Measurements from ENCODE around the gene MCM10. TPM values are rescaled to one million over a fixed set of nuclear protein-coding genes. Genes with fewer than 3 reads are reported as not detected.

The MCM10 gene
- polyA plus RNA-seq, 1 donor from 2014 or later = 0.63 TPM

DNA sequence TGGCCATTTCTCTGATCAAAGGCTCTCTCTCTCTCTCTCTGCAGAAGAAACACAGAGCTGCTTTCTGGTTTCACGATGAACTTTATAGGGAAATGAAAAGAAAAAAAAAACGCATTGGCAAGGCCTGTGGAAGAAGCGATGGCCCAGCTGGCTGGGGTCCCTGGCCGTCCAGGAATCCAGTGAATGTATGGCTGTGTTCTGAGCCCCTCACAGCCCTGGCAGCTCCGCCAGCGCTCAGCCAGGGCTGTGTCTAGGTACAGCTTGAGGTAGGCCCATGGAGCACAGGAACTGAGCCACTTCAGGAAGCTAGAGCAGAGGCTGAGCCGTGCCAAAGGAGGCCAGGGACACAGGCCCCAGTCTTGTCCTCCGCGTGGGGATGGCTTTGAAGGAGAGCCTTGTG is 85.9 kb downstream of the MCM10 start:
- no peak overlapping the region for H2AFZ ChIP-seq (ENCODE audit: low read depth, low read length)

GRCh38 chr10:13247784-13248183 is 86.4 kb downstream of the MCM10 start:
- Histone ChIP-seq H3K27me3 (ENCODE audit: insufficient read depth, low read depth, low read length) (no peaks in the 10 kb centered on the region), H3K4me3 (ENCODE audit: low read length) (no peak overlapping the region), H3K9ac (ENCODE audit: low read length) (no peak overlapping the region), H4K20me1 (ENCODE audit: insufficient read depth) (no peaks in the 10 kb centered on the region), H3K79me2 (replicated peaks; ENCODE audit: insufficient read depth, low read length) (no peaks in the 10 kb centered on the region), H3F3A (ENCODE audit: insufficient read depth, low read length, poor library complexity, severe bottlenecking) (no peaks in the 10 kb centered on the region), H3K9me2 (ENCODE audit: insufficient read depth, low read length) (no peaks in the 10 kb centered on the region), H3K4me2 (ENCODE audit: low read length) (no peak overlapping the region), H3K27ac (ENCODE audit: low read length) (no peak overlapping the region), H3K36me3 (ENCODE audit: insufficient read depth, low read length) (no peaks in the 10 kb centered on the region), H2AFZ (ENCODE audit: low read depth, low read length) (no peak overlapping the region), H3K9me3 (ENCODE audit: low read length) (no peaks in the 10 kb centered on the region)
- TF ChIP-seq EP300 (conservative IDR thresholded peaks at IDR 0.05; ENCODE audit: poor library complexity, severe bottlenecking) = no peak

More for the DNA sequence above, 85.9 kb downstream of the MCM10 start:
- TF ChIP-seq, protein P1, sequence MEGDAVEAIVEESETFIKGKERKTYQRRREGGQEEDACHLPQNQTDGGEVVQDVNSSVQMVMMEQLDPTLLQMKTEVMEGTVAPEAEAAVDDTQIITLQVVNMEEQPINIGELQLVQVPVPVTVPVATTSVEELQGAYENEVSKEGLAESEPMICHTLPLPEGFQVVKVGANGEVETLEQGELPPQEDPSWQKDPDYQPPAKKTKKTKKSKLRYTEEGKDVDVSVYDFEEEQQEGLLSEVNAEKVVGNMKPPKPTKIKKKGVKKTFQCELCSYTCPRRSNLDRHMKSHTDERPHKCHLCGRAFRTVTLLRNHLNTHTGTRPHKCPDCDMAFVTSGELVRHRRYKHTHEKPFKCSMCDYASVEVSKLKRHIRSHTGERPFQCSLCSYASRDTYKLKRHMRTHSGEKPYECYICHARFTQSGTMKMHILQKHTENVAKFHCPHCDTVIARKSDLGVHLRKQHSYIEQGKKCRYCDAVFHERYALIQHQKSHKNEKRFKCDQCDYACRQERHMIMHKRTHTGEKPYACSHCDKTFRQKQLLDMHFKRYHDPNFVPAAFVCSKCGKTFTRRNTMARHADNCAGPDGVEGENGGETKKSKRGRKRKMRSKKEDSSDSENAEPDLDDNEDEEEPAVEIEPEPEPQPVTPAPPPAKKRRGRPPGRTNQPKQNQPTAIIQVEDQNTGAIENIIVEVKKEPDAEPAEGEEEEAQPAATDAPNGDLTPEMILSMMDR (IDR thresholded peaks at IDR 0.05; ENCODE audit: poor library complexity, severe bottlenecking) = no peak
- no peak for TF ChIP-seq MXI1 (conservative IDR thresholded peaks at IDR 0.05; ENCODE audit: poor library complexity, severe bottlenecking)
- TF ChIP-seq RAD21 (conservative IDR thresholded peaks at IDR 0.05) = no peak
- TF ChIP-seq TAF1 (IDR thresholded peaks at IDR 0.05; ENCODE audit: low read depth) = no peak
- no peak for TF ChIP-seq EZH2 (IDR thresholded peaks at IDR 0.05; ENCODE audit: borderline replicate concordance, insufficient read depth, low read length, poor library complexity, severe bottlenecking)
- TF ChIP-seq SMC3 (conservative IDR thresholded peaks at IDR 0.05; ENCODE audit: poor library complexity) = no peak
- no peak for TF ChIP-seq EP300 (conservative IDR thresholded peaks at IDR 0.05; ENCODE audit: poor library complexity, severe bottlenecking)
- TF ChIP-seq POLR2AphosphoS5 (IDR thresholded peaks at IDR 0.05) = no peak
- no peak for TF ChIP-seq REST (IDR thresholded peaks at IDR 0.05; ENCODE audit: borderline replicate concordance)
- H3K27ac ChIP-seq (ENCODE audit: low read length) = no peak overlapping the region
- no peaks in the 10 kb centered on the region for H3K9me2 ChIP-seq (ENCODE audit: insufficient read depth, low read length)
- no peak overlapping the region for H3K9ac ChIP-seq (ENCODE audit: low read length)
- H3K79me2 ChIP-seq (replicated peaks; ENCODE audit: insufficient read depth, low read length) = no peaks in the 10 kb centered on the region
- H4K20me1 ChIP-seq (ENCODE audit: insufficient read depth) = no peaks in the 10 kb centered on the region
- no peaks in the 10 kb centered on the region for H3K27me3 ChIP-seq (ENCODE audit: insufficient read depth, low read depth, low read length)
- no peaks in the 10 kb centered on the region for H3F3A ChIP-seq (ENCODE audit: insufficient read depth, low read length, poor library complexity, severe bottlenecking)
- no peak overlapping the region for H3K4me3 ChIP-seq (ENCODE audit: low read length)
- no peaks in the 10 kb centered on the region for H3K9me3 ChIP-seq (ENCODE audit: low read length)
- no peak overlapping the region for H3K4me2 ChIP-seq (ENCODE audit: low read length)
- no peaks in the 10 kb centered on the region for H3K36me3 ChIP-seq (ENCODE audit: insufficient read depth, low read length)

DNA sequence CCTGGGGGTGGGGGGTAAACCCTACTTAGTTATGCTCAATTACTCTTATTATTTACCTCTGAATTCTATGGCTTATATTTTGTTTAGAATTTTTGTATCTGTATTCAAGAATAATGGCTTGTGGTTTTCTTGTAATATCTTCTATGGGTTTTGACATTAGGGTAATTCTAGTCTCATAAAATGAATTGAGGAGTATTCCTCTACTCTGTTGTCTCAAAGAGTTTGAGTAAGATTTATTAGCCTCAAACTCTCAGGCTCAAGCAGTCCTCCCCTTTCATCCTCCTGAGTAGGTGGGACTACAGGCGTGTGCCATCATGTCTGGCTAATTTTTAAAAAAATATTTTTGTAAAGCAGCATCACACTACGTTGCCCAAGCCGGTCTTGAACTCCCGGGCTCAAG is 92.4 kb downstream of the MCM10 start:
- H3K4me3 ChIP-seq (ENCODE audit: low read length) = no peak overlapping the region
- no peaks in the 10 kb centered on the region for H3K79me2 ChIP-seq (replicated peaks; ENCODE audit: insufficient read depth, low read length)
- no peaks in the 10 kb centered on the region for H3K9me3 ChIP-seq (ENCODE audit: low read length)
- no peak overlapping the region for H3K27ac ChIP-seq (ENCODE audit: low read length)
- H3K4me2 ChIP-seq (ENCODE audit: low read length) = no peak overlapping the region
- TF ChIP-seq REST (IDR thresholded peaks at IDR 0.05; ENCODE audit: borderline replicate concordance) (no peak), EP300 (conservative IDR thresholded peaks at IDR 0.05; ENCODE audit: poor library complexity, severe bottlenecking) (no peak), POLR2AphosphoS5 (IDR thresholded peaks at IDR 0.05) (no peak), SMC3 (conservative IDR thresholded peaks at IDR 0.05; ENCODE audit: poor library complexity) (no peak), MXI1 (conservative IDR thresholded peaks at IDR 0.05; ENCODE audit: poor library complexity, severe bottlenecking) (no peak), EZH2 (IDR thresholded peaks at IDR 0.05; ENCODE audit: borderline replicate concordance, insufficient read depth, low read length, poor library complexity, severe bottlenecking) (no peak), RAD21 (conservative IDR thresholded peaks at IDR 0.05) (no peak), TAF1 (IDR thresholded peaks at IDR 0.05; ENCODE audit: low read depth) (no peak)
- TF ChIP-seq, protein P1 (IDR thresholded peaks at IDR 0.05; ENCODE audit: poor library complexity, severe bottlenecking) = no peak
- no peak overlapping the region for H2AFZ ChIP-seq (ENCODE audit: low read depth, low read length)
- no peak overlapping the region for H3K9ac ChIP-seq (ENCODE audit: low read length)
- H3F3A ChIP-seq (ENCODE audit: insufficient read depth, low read length, poor library complexity, severe bottlenecking) = no peaks in the 10 kb centered on the region
- no peaks in the 10 kb centered on the region for H3K36me3 ChIP-seq (ENCODE audit: insufficient read depth, low read length)
- H4K20me1 ChIP-seq (ENCODE audit: insufficient read depth) = no peaks in the 10 kb centered on the region
- H3K27me3 ChIP-seq (ENCODE audit: insufficient read depth, low read depth, low read length) = no peaks in the 10 kb centered on the region
- no peaks in the 10 kb centered on the region for H3K9me2 ChIP-seq (ENCODE audit: insufficient read depth, low read length)

Measured in neural cell (in vitro differentiated cells).